HG02623 (cell line): ENCODE data around the gene FBRSL1.
"Not testable (repeated sequence)": the region's sequence is repeated elsewhere in the genome, so short reads cannot be mapped to it uniquely, and the experiment has no call there.

Source experiments
- ATAC-seq: cut with Tn5 transposase; IDR thresholded peaks from one replicate; pipeline ENCODE4 v1.9.1; 2021; ENCODE audit warnings: moderate library complexity; ENCODE audit not compliant: unreplicated experiment

The FBRSL1 gene

DNA sequence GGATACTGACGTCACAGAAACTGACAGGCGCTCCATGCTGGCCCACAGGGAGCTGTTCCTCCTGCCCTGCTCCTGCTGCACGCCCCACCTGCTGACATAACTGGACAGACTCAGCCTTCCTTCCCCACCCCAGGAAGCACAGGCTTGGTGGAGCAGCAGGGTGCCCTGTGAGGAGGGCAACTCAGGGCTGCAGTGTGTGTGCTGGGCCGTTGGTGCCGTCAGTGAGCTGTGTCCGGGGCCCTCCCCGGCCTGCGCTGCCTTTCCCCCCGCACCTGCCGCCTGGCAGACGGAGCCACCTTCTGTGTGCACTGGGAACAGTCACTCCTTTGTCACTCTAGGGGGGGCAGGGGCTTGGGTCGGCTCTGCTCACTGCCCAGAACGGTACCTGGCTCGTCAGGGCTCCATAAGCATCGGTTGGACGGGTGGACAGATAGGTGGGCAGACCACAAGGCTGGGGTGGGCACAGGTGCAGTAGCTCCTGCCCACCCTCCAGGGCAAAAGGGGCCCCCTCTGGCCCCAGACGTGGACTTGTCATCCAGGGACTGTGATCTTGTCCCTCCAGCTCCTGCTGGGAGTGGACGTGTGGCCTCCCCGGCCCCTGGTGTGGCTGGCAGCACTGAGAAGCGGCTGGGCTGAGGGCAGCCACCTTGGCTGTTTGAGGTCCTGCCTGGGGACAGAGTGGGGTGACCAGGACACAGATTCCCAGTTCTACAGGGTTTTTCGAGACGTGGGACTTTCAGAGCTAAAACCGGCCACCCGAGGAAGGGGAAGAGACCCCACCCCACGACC, 32.8 kb downstream of the FBRSL1 start:
- ATAC-seq: no peak

- no peak for ATAC-seq
These were observed 33.8 kb downstream of the FBRSL1 start for GRCh38 chr12:132523576-132524331.

DNA sequence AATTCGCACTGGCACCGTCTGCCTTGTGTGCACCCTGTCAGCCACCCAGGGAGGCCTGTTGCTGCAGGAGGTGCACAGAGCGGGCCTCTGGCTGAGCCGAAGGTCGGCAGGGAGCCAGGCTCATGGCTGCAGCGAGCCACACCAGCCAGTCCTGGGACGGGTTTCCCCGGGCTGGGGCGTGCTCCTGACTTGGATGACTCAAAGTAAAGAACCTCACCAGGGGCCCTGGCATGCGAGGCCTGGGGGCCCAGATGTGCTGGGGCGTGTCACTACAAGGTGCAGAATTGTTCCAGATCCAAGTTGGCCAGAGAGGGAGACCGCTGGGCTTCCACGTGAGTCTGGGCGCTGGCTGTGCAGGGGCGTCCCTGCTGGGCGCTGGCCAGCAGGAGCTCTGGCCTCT, 34.5 kb downstream of the FBRSL1 start:
- no peak for ATAC-seq

DNA sequence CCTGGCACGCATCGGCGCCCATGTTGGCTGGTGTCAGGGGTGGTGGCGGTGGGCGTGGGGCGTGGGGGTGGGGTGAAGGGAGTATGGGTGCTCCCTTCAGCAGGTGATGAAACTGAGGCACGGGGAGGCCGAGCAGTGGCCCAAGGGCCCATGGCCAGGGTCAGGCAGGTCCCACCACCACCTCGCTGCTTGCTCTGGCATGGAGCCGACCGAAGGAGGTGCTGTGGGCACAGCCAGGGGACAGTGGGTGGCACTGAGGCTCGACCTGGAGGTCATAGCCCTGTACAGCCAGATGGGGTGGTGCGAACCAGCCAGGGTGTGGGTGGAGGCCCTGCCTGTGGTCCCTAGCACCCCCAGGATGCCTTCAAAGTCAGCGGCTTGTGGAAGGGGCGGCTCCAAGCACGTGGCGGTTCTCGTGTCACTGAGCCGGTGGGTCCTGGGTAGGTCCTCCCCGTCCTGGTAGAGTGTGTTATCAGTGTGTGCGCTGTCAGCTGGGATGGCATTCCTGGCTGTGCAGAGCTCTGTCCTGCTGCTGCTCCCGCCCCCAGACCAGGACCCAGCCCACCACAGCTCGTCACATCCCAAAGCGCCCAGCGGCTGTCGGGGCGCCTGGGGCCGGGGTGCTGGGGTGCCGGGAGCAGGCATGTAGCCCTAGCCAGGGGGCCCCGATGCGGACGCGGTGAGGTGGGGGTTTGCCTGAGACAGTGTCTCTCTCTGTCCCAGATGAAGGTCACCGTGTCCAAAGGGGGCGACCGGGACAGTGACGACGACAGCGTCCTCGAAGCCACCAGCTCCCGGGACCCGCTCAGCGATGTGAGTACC, 35.3 kb downstream of the FBRSL1 start:
- ATAC-seq: no peak

DNA sequence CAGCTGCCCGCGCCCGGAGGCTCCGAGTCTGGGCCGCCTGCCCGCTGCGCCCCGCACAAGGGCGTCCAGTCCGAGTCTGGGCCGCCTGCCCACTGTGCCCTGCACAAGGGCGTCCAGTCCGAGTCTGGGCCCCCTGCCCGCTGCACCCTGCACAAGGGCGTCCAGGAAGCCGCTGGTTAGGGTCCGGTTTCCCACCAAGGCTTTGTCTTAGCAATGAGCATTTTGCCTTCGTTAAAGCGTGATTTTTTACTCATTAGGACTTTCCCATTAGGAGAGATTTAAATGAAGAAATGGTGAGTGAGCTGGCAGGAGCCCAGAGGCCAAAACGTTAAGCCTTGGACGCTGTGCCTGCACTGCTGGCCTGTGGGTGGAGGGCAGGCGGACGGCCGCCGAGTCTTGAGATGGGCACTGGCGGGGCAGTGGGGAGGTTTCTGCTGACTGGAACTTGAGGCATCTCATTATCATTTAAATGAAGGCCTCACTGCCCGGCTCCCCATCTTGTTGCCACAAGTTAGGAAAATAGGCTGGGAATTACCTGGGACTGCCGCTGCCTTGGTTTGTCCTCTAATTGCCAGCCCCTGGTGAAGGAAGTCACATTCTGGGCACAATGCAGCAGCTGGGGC, 36.0 kb downstream of the FBRSL1 start:
- no peak for ATAC-seq

DNA sequence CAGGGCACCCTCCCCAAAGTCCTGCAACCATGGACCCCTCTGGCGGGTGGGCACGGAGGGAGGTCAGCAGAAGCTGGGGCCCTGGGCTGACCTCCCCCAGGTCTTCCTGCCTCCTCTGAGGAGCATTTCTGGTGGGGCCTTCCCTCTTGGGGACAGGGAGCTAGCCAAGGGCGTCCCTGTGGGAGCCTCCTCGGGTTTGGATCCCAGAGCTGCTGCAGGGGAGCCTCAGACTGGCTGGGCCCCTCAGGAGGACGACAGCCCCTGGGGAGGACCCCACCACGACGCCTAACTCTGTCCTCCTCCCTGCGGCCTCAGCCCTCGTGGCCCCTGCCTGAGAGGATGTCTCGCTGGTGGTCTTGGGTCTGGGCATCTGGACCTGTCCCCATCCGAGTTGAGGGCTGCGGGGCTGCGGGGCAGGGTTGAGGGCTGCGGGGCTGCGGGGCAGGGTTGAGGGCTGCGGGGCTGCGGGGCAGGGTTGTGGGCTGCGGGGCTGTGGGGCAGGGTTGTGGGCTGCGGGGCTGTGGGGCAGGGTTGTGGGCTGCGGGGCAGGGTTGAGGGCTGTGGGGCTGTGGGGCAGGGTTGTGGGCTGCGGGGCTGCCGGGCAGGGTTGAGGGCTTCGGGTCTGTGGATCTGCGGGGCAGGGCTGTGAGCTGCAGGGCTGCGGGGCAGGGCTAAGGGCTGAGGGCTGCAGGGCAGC, 37.4 kb downstream of the FBRSL1 start:
- no peak for ATAC-seq

GRCh38 chr12:132527883-132528264, 37.9 kb downstream of the FBRSL1 start:
- no peak for ATAC-seq

DNA sequence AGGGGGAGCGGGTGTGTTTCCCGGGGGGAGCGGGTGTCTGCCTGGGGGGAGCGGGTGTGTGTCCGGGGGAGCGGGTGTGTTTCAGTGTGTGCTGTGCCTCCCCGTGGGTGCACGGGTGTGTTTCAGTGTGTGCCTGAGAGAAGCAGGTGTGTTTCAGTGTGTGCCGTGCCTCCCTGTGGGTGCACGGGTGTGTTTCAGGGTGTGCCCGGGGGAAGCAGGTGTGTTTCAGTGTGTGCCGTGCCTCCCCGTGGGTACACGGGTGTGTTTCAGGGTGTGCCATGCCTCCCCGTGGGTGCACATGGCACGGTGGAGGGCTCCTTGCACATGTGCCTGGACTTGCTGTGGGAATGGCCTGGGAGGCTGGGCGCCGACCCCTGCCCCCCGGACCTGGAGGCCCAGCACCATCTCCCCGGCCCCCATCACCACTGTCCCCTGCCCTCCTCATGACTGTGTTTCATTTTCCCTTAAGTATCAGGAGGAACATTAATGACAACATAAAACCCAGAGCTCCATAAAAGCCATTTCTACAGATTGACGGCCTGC, 38.7 kb downstream of the FBRSL1 start:
- no peak for ATAC-seq

DNA sequence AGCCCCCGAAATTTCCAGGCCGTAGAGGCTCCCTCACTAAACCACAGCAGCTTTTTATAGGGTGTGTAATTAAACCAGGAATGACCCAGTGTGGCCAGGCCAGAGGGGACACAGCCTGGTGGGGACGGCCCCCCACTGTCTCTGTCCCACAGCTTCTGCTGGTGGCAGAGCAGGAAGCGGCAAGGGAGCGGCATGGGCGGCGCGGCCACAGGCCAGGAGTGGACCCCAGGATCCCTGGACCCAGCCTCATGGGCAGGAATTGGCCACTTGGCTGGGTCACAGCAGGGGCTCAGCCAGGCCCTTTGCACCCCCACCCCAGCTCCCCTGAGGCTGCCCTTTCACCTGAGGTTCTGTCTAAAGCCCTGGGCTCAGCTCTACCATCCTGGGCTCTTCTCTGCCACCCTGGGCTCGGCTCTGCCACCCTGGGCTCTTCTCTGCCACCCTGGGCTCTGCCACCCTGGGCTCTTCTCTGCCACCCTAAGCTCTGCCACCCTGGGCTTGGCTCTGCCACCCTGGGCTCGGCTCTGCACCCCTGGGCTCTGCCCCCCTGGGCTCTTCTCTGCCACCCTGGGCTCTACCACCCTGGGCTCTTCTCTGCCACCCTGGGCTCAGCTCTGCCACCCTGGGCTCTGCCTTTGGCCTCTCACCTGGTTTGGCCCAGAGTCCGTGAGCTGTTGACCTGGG, 39.3 kb downstream of the FBRSL1 start:
- ATAC-seq: no peak

GRCh38 chr12:132529906-132530305, 40.0 kb downstream of the FBRSL1 start:
- no peak for ATAC-seq

DNA sequence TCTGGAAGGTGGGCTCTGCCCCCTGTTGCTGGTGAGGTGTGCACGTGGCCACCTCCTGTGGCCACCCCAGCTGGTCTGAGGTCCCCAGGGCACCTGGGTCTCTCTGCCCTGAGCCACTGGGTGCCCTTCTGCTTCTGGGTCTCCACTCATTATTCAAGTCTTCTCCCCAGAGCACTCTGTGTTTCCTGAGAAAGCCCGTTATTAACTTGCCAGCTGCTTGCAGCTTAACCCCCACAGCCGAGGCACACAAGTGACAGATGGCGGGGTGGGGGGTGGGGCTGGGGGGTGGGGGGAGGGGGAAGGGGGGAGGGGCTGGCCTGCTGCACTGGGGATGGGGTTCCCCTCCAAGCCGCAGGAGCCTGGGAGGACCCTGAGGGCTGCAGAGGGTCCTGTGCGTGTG, 40.5 kb downstream of the FBRSL1 start:
- no peak for ATAC-seq

DNA sequence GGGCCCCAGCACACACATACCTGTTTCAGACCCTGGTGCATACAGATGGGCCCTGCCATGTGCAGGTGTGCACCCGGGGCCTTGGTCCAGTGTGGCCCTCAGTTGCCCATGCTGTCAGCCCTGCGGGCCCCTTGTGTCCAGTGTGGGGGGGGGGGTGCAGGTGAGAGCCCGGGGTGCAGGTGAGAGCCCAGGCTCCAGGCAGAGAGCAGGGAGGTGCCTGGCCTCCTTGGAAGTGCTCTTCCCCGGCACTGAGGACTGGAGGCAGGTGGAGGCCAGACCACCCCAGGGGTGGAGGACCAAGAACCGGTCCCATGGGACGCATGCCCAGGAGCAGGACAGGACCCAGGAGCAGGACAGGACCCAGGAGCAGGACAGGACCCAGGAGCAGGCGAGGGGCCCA, 40.9 kb downstream of the FBRSL1 start:
- ATAC-seq: no peak

- ATAC-seq: not testable (repeated sequence)
These were observed 43.0 kb downstream of the FBRSL1 start for GRCh38 chr12:132532711-132533583.

GRCh38 chr12:132533584-132533958, 43.6 kb downstream of the FBRSL1 start:
- no peak for ATAC-seq

GRCh38 chr12:132534076-132534475, 44.1 kb downstream of the FBRSL1 start:
- ATAC-seq: no peak

GRCh38 chr12:132535019-132535418, 45.1 kb downstream of the FBRSL1 start:
- no peak for ATAC-seq

DNA sequence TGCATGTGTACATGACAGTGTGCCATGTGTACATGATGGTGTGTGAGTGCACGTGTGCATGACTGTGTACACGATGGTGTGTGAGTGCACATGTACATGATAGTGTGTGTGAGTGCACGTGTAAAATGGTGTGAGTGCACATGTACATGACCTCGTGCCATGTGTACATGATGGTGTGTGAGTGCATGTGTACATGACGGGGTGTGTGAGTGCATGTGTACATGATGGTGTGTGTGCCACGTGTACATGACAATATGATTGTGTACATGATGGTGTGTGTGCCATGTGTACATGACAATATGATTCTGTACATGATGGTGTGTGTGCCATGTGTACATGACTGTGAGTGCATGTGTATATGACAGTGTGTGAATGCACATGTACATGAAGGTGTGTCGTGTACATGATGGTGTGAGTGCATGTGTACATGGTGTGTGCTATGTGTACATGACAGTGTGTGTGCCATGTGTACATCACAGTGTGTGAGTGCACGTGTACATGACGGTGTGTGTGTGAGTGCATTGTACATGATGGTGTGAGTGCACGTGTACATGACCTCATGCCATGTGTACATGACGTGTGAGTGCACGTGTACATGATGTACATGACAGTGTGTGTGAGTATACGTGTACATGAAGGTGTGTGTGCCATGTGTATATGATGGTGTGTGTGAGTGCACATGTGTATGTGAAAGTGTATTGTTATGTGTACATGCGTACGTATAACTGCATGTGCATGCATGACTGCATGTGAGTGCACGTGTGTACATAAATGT, 46.3 kb downstream of the FBRSL1 start:
- ATAC-seq: no peak

GRCh38 chr12:132537049-132537448, 47.1 kb downstream of the FBRSL1 start:
- no peak for ATAC-seq
